C4-2B (cell line): ENCODE results near the gene RBP3.

Experiments used
- H3K27ac ChIP-seq: fragments of 450-650 bp; 2 replicates; pipeline ENCODE4 v1.5.1; 2017
- CTCF ChIP-seq: fragments of 450-650 bp; conservative IDR thresholded peaks from 2 replicates; pipeline ENCODE4 v1.5.1; 2017; ENCODE audit warnings: mild to moderate bottlenecking
- ZFX ChIP-seq: fragments of 450-650 bp; IDR thresholded peaks from 2 replicates; pipeline ENCODE4 v1.6.1; 2017

The RBP3 gene

GRCh38 chr10:47360419-47361040, 12.4 kb downstream of the RBP3 start:
- H3K27ac ChIP-seq = no peak overlapping the region
- TF ChIP-seq ZFX = no peak
- TF ChIP-seq CTCF = no peak

- no peak overlapping the region for H3K27ac ChIP-seq
- TF ChIP-seq ZFX = no peak
- peak; percentile 88 for TF ChIP-seq CTCF
These were observed 13.1 kb downstream of the RBP3 start for GRCh38 chr10:47361293-47361692.

- H3K27ac ChIP-seq = no peak overlapping the region
- TF ChIP-seq CTCF (no peak), ZFX (no peak)
These were observed 14.0 kb downstream of the RBP3 start for GRCh38 chr10:47362199-47362598.

GRCh38 chr10:47363781-47364180, 15.6 kb downstream of the RBP3 start:
- TF ChIP-seq CTCF = no peak
- no peak for TF ChIP-seq ZFX
- H3K27ac ChIP-seq = no peak overlapping the region

- no peak overlapping the region for H3K27ac ChIP-seq
- TF ChIP-seq CTCF = no peak
- TF ChIP-seq ZFX = no peak
These were observed 16.2 kb downstream of the RBP3 start for GRCh38 chr10:47364366-47364765.

- TF ChIP-seq ZFX (no peak), CTCF (no peak)
These were observed 16.7 kb downstream of the RBP3 start for GRCh38 chr10:47364911-47365310.

GRCh38 chr10:47365431-47366180, 17.4 kb downstream of the RBP3 start:
- TF ChIP-seq ZFX = no peak
- H3K27ac ChIP-seq = no peak overlapping the region

More at GRCh38 chr10:47364911-47365310, 16.7 kb downstream of the RBP3 start:
- H3K27ac ChIP-seq = no peak overlapping the region
